Bronchial epithelial cell (primary cell): ENCODE results near the gene GPER1. TPM values are rescaled to one million over a fixed set of nuclear protein-coding genes. Genes with fewer than 3 reads are reported as not detected.

Experiments
- DNase-seq: peaks from one replicate; pipeline ENCODE4 v3.0.0-alpha.2; 2010; ENCODE audit warnings: low read depth
- FAIRE-seq: peaks from 2 replicates; lab custom pipeline; 2011; peaks lifted over from hg19 to GRCh38; lab: Jason Lieb, UNC
- H3K27me3 ChIP-seq: 2 replicates; pipeline ENCODE4 v1.5.1; 2011; ENCODE audit warnings: low read length; ENCODE audit not compliant: control insufficient read depth, insufficient read depth
- H3K36me3 ChIP-seq: 2 replicates; pipeline ENCODE4 v1.5.1; 2011; ENCODE audit warnings: low read length; ENCODE audit not compliant: control insufficient read depth, insufficient read depth
- H3K4me3 ChIP-seq: 2 replicates; pipeline ENCODE4 v1.5.1; 2011; ENCODE audit warnings: mild to moderate bottlenecking, low read depth, low read length, control low read depth
- CTCF ChIP-seq: IDR thresholded peaks from 2 replicates; pipeline ENCODE4 v1.5.1; 2011; ENCODE audit warnings: mild to moderate bottlenecking, moderate library complexity, low read length, control low read depth, inconsistent platforms; ENCODE audit not compliant: insufficient read depth, severe bottlenecking
- total RNA-seq: library from RNA; depleted of rRNA; stranded (reverse); fragments of >200 nt; gene quantifications from 2 replicates; pipeline ENCODE4 v1.2.1, GENCODE V29; 2014

GPER1 gene
- total RNA-seq, 1 donor from 2014 or later, result under 0.01 TPM

GRCh38 chr7:1055956-1056784 lies 31.7 kb upstream of the GPER1 start:
- DNase-seq, result peak; percentile 44
- no peaks in the 10 kb centered on the region for H3K36me3 ChIP-seq
- H3K27me3 ChIP-seq, result no peaks in the 10 kb centered on the region
- no peak for TF ChIP-seq CTCF
- no peak for FAIRE-seq
- no peak overlapping the region for H3K4me3 ChIP-seq

GRCh38 chr7:1056785-1057410 lies 31.0 kb upstream of the GPER1 start:
- FAIRE-seq, result no peak
- DNase-seq, result no peak
- no peaks in the 10 kb centered on the region for H3K27me3 ChIP-seq
- no peak for TF ChIP-seq CTCF
- H3K36me3 ChIP-seq, result no peaks in the 10 kb centered on the region
- H3K4me3 ChIP-seq, result no peak overlapping the region

GRCh38 chr7:1057416-1058291 lies 30.3 kb upstream of the GPER1 start:
- H3K4me3 ChIP-seq, result no peak overlapping the region
- no peak for DNase-seq
- no peak for TF ChIP-seq CTCF
- H3K27me3 ChIP-seq, result no peaks in the 10 kb centered on the region
- no peak for FAIRE-seq
- H3K36me3 ChIP-seq, result no peaks in the 10 kb centered on the region

- Histone ChIP-seq H3K36me3 (no peaks in the 10 kb centered on the region), H3K27me3 (no peaks in the 10 kb centered on the region), H3K4me3 (no peak overlapping the region)
- FAIRE-seq (no peak), DNase-seq (no peak)
- TF ChIP-seq CTCF, result no peak
Measured at GRCh38 chr7:1058311-1058710, 29.6 kb upstream of the GPER1 start.

- FAIRE-seq (no peak), DNase-seq (no peak)
- no peak for TF ChIP-seq CTCF
- H3K36me3 ChIP-seq, result no peaks in the 10 kb centered on the region
- H3K4me3 ChIP-seq, result no peak overlapping the region
- no peaks in the 10 kb centered on the region for H3K27me3 ChIP-seq
Measured at GRCh38 chr7:1058821-1059199, 29.1 kb upstream of the GPER1 start.
